ENCODE results near the gene ARSH.
"Not testable (repeated sequence)": the region's sequence is repeated elsewhere in the genome, so short reads cannot be mapped to it uniquely, and the experiment has no call there.

Gene ARSH

DNA sequence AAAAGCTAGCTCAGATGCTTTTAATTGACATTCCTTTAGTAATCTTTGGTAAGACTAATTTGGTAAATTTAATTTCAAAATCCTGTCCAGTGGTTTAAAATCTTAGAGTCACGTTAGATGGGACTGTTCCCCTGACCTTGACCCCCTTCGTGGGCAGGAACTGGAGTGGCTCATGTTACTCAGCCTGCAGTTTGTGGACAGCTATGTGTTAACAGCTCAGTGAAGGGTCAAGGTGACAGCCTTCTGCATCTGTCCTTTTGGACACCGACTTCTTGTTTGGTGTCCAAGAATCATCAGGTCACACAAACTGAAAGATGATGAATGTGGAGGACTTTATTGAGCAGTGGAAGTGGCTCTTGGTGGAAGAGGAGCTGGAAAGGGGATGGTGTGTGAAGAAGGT, 37.9 kb downstream of the ARSH start:
- TF ChIP-seq, protein P1, sequence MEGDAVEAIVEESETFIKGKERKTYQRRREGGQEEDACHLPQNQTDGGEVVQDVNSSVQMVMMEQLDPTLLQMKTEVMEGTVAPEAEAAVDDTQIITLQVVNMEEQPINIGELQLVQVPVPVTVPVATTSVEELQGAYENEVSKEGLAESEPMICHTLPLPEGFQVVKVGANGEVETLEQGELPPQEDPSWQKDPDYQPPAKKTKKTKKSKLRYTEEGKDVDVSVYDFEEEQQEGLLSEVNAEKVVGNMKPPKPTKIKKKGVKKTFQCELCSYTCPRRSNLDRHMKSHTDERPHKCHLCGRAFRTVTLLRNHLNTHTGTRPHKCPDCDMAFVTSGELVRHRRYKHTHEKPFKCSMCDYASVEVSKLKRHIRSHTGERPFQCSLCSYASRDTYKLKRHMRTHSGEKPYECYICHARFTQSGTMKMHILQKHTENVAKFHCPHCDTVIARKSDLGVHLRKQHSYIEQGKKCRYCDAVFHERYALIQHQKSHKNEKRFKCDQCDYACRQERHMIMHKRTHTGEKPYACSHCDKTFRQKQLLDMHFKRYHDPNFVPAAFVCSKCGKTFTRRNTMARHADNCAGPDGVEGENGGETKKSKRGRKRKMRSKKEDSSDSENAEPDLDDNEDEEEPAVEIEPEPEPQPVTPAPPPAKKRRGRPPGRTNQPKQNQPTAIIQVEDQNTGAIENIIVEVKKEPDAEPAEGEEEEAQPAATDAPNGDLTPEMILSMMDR (IDR thresholded peaks at IDR 0.05; ENCODE audit: control insufficient read depth, extremely low read depth, insufficient read depth), result no peak
- no peak for DNase-seq (ENCODE audit: low read depth)
- H3K4me3 ChIP-seq (ENCODE audit: low read depth, low read length), result no peak overlapping the region

DNA sequence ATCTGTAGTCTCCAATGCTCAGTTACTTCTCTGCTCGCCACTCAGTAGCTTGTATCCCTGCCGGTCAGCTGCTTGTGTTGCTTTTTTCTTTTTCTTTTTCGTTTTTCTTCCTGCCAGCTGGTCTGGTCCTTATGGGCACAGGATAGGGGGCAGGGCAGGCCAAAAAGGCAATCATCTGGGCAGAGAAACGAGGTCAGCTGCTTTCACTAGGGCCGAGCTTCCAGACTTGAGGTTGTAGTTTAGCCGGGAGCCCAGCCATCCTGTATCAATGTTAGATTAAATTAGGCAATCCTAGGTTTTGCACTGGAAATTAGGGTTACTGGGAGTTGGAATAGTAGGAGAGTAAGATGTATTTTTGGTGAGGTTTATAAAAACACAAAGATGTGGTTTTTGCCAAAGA, 38.3 kb downstream of the ARSH start:
- no peak overlapping the region for H3K4me3 ChIP-seq (ENCODE audit: low read depth, low read length)
- DNase-seq (ENCODE audit: low read depth), result no peak
- TF ChIP-seq, protein P1 (IDR thresholded peaks at IDR 0.05; ENCODE audit: control insufficient read depth, extremely low read depth, insufficient read depth), result no peak

DNA sequence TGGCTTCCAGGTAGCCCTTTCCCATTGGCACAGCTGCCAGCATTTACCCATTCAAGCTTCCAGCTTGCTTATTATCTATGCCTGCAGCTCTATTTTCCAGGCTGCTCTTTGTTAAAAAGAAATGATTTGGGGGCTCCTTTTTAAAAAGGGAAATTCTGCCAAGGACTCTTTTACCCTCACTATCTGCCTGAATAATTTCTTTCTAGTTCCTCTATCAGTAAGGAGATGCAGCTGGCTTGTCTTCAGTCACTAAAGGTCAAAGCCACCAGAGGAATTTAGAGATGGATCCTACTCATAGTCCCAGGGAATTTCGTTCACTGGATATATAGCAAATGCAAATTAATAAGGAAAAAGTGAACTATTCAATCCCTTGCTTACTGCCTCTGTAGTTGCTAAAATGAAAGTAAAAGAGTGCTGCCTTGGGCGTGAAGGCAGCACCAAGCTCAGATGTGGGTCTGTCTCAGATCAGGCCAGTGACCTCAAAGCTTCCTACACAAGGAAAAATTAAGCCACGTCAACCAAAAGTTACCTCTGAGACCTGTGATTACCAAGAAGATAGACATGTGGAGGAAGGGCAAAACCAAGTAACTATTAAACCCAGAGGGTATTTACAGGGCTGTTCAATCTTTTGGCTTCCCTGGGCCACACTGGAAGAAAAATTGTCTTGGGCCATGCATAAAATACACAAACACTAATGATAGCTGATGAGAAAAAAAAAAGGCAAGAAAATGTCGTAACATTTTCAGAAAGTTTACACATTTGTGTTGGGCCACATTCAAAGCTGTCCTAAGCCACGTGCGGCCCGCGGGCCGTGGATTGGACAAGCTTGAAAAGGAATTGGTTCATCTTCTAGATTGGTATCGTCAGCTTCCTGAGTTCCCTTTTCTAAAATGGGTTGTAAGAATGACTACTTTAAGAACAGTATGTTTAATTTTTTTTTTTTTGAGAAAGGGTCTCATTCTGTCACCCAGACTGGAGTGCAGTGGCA, 40.2 kb downstream of the ARSH start:
- DNase-seq (ENCODE audit: low read depth), result no peak
- H3K4me3 ChIP-seq (ENCODE audit: low read depth, low read length), result no peak overlapping the region
- TF ChIP-seq, protein P1 (IDR thresholded peaks at IDR 0.05; ENCODE audit: control insufficient read depth, extremely low read depth, insufficient read depth), result no peak

DNA sequence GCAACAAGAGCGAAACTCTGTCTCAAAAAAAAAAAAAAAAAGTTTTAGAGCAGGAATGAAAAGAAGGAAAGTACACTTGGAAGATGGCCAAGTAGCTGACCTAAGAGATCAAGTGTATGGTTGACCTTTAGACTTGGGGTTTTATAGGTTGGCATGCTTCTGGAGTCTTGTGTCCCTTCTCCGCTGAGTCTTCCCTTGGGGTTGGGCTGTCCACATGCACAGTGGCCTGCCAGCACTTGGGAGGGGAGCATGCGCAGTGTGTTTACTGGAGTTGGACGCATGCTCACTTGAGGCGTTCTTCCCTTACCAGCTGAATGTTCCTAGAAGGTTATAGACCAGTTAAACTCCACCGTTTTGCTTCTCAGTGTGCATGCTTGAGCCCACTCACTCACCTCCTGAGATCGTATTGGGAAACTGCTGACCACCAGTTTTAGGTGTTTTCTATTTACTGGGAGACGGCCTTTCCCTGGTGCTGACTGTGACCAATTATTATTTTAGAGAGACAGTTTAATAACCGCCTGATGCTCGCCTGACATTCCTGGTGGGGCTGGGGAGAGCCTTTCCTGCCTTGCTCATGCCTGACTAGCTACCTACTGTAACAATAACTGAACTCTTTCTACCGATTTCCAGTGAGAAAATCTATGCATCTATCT, 44.3 kb downstream of the ARSH start:
- DNase-seq (ENCODE audit: low read depth); H3K4me3 ChIP-seq (ENCODE audit: low read depth, low read length): not testable (repeated sequence)

DNA sequence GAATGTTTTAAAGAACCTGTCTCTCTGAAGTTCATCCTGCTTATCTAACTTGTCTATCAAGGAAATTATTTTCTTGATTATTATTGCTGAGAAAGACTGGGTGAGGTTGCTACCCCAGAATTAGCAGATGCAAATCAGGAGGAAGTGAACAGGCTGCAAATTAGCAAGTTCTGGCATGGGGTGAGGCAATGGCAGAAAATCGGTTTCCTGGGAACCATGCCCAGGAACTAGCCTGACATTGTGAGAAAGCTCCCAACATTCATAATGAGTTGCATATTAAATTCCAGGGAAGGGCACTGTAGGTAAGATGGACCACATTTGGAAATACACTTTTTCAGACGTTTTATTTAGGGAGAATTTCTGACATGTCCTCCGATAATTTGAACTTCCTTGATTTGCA, 46.5 kb downstream of the ARSH start:
- no peak for DNase-seq (ENCODE audit: low read depth)
- H3K4me3 ChIP-seq (ENCODE audit: low read depth, low read length), result no peak overlapping the region
- TF ChIP-seq, protein P1 (IDR thresholded peaks at IDR 0.05; ENCODE audit: control insufficient read depth, extremely low read depth, insufficient read depth), result no peak

DNA sequence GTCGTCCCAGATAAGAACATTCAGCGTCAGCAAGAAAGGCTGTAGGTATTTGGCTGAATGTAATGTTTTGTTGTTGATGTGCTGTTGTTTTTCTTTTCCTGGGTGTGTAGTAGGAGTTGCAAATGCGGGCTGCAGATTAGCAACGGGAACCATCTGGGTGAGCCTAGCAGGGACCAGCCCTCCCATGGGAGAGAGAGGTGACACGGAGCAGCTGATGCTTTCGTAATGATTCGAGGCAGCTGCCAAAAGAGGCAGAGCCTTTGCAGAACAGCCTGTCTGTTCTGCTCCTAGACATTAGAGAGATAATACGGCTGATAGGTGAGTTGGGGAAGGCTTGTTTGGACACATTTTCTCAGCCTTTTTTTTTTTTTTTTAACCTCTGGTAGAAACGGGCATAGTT, 60.2 kb downstream of the ARSH start:
- no peak for DNase-seq (ENCODE audit: low read depth)
- TF ChIP-seq, protein P1 (IDR thresholded peaks at IDR 0.05; ENCODE audit: control insufficient read depth, extremely low read depth, insufficient read depth), result no peak
- no peak overlapping the region for H3K4me3 ChIP-seq (ENCODE audit: low read depth, low read length)

DNA sequence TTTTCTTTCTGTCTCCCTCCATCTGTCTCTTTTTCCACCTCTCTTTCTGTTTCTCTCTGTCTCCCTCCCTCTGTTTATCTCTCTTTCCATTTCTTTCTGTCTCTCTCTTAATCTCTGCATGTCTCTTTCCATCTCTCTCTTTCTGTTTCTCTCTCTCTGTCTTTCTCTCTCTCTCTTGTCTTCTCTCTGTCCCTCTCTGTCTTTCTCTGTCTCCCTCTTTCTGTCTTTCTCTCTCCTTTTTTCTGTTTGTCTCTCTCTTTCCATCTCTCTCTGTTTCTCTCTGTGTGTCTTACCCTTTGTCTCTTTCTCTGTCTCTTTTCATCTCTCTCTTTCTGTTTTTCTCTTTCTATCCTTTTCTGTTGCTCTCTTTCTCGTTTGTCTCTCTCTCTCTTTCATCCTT, 69.6 kb downstream of the ARSH start:
- TF ChIP-seq, protein P1 (IDR thresholded peaks at IDR 0.05; ENCODE audit: control insufficient read depth, extremely low read depth, insufficient read depth), result no peak
- no peak overlapping the region for H3K4me3 ChIP-seq (ENCODE audit: low read depth, low read length)
- DNase-seq (ENCODE audit: low read depth), result no peak
